GM12892 (cell line): ENCODE measurements around the gene UBL5.

ENCODE experiments used
- POLR2A ChIP-seq: IDR thresholded peaks from 2 replicates; pipeline ENCODE4 v1.6.1; 2011; ENCODE audit warnings: low read depth, low read length, control low read depth
- POLR2AphosphoS5 ChIP-seq: IDR thresholded peaks from 2 replicates; pipeline ENCODE4 v1.6.1; 2011; ENCODE audit warnings: low read depth, low read length, control low read depth
- TAF1 ChIP-seq: IDR thresholded peaks from 2 replicates; pipeline ENCODE4 v1.6.1; 2011; ENCODE audit warnings: low read depth, mild to moderate bottlenecking, control low read depth, low read length, borderline replicate concordance

GRCh38 chr19:9860407-9860806 is 32.7 kb downstream of the UBL5 start:
- no peak for TF ChIP-seq TAF1
- no peak for TF ChIP-seq POLR2A
- TF ChIP-seq POLR2AphosphoS5 = no peak
